Endothelial cell of umbilical vein (primary cell): ENCODE measurements around the gene METTL9. TPM values are rescaled to one million over a fixed set of nuclear protein-coding genes. Genes with fewer than 3 reads are reported as not detected.
"Not testable (repeated sequence)": the region's sequence is repeated elsewhere in the genome, so short reads cannot be mapped to it uniquely, and the experiment has no call there.

Experiments
- BruUV-seq: library from RNA; stranded (reverse); fragments of 400-500 nt; replicated peaks from 2 replicates; lab custom pipeline; 2021; lab: Mats Ljungman, UMichigan
- CTCF ChIA-PET: fragments of 300-600, 350-600 bp; sonication (Branson Sonifier 250); formaldehyde crosslinking; loops from one replicate; lab custom pipeline; 2021; ENCODE audit warnings: antibody characterized with exemption, inconsistent platforms; lab: Charles Lee
- POLR2A ChIA-PET: fragments of 300-600, 350-600 bp; sonication (Branson Sonifier 250); formaldehyde crosslinking; loops from one replicate; lab custom pipeline; 2021; ENCODE audit warnings: antibody characterized with exemption, inconsistent platforms; lab: Charles Lee
- DNase-seq: peaks from one replicate; pipeline ENCODE4 v3.0.0-alpha.2; 2011; ENCODE audit warnings: low read depth, low spot score
- FAIRE-seq: peaks from 2 replicates; lab custom pipeline; 2011; peaks lifted over from hg19 to GRCh38; lab: Jason Lieb, UNC
- H2AFZ ChIP-seq: 2 replicates; pipeline ENCODE4 v1.6.0; 2012; ENCODE audit warnings: low read depth, low read length, control low read depth, inconsistent platforms
- H3K27ac ChIP-seq: 2 replicates; pipeline ENCODE4 v1.5.1; 2011; ENCODE audit warnings: low read depth, mild to moderate bottlenecking, control low read depth, low read length, moderate library complexity; ENCODE audit not compliant: insufficient read depth
- H3K27me3 ChIP-seq, 2 experiments: 2 replicates each; pipeline versions ENCODE4 v1.6.0 to v1.6.1; 2011; ENCODE audit warnings: low read length in 2 of 2, mixed read lengths in 1 of 2; ENCODE audit not compliant: control insufficient read depth in 2 of 2, insufficient read depth in 2 of 2
- H3K36me3 ChIP-seq, 2 experiments: 2 replicates in 1 of 2; 3 replicates in 1 of 2; pipeline ENCODE4 v1.5.1; 2011; ENCODE audit warnings: low read length in 2 of 2, mild to moderate bottlenecking in 1 of 2, moderate library complexity in 1 of 2; ENCODE audit not compliant: control insufficient read depth in 2 of 2, insufficient read depth in 2 of 2; ENCODE audit errors: extremely low read depth in 1 of 2
- H3K4me1 ChIP-seq: 3 replicates; pipeline ENCODE4 v1.5.1; 2011; ENCODE audit warnings: mild to moderate bottlenecking, low read length; ENCODE audit not compliant: control insufficient read depth, insufficient read depth; ENCODE audit errors: extremely low read depth
- H3K4me2 ChIP-seq: 2 replicates; pipeline ENCODE4 v1.6.1; 2011; ENCODE audit warnings: low read length, control low read depth, mixed read lengths; ENCODE audit not compliant: insufficient read depth
- H3K4me3 ChIP-seq, 3 experiments: fragments of 200-600 bp in 1 of 3; sonication (generic), shearing (Covaris generic) in 1 of 3; replicated peaks in 1 of 3; 2 replicates each; pipeline ENCODE4 v1.5.1; 2011 to 2016; ENCODE audit warnings: control low read depth in 3 of 3, low read length in 3 of 3, mild to moderate bottlenecking in 2 of 3, inconsistent platforms in 1 of 3, low read depth in 1 of 3, moderate library complexity in 1 of 3; ENCODE audit not compliant: insufficient read depth in 1 of 3
- H3K79me2 ChIP-seq: 2 replicates; pipeline ENCODE4 v1.6.0; 2012; ENCODE audit warnings: low read length, inconsistent platforms; ENCODE audit not compliant: control insufficient read depth, insufficient read depth
- H3K9ac ChIP-seq: replicated peaks from 2 replicates; pipeline ENCODE3; 2011; ENCODE audit warnings: low read length, control low read depth; ENCODE audit not compliant: insufficient read depth; ENCODE audit errors: extremely low read depth
- H3K9me1 ChIP-seq: replicated peaks from 3 replicates; pipeline ENCODE4 v1.6.0; 2011; ENCODE audit warnings: mild to moderate bottlenecking, low read length; ENCODE audit not compliant: control insufficient read depth, insufficient read depth; ENCODE audit errors: extremely low read depth
- H3K9me3 ChIP-seq: replicated peaks from 2 replicates; pipeline ENCODE4 v1.5.1; 2012; ENCODE audit warnings: low read length, inconsistent platforms; ENCODE audit not compliant: control insufficient read depth, insufficient read depth
- H4K20me1 ChIP-seq: replicated peaks from 2 replicates; pipeline ENCODE3; 2011; ENCODE audit warnings: mild to moderate bottlenecking, low read length; ENCODE audit not compliant: control insufficient read depth, insufficient read depth; ENCODE audit errors: extremely low read depth
- CTCF ChIP-seq, 2 donors: IDR thresholded peaks; 1 replicate in 1 of 2; 2 replicates in 1 of 2; pipeline ENCODE4 v1.5.1; 2011; ENCODE audit warnings: low read length in 2 of 2, mild to moderate bottlenecking in 2 of 2, moderate library complexity in 2 of 2, control low read depth in 1 of 2, inconsistent platforms in 1 of 2, low read depth in 1 of 2; ENCODE audit not compliant: insufficient read depth in 1 of 2; ENCODE audit errors: extremely low read depth in 1 of 2
- EZH2 ChIP-seq: IDR thresholded peaks from 2 replicates; pipeline ENCODE4 v1.6.1; 2012; ENCODE audit warnings: borderline replicate concordance, low read depth, mild to moderate bottlenecking, moderate library complexity, low read length, inconsistent platforms; ENCODE audit not compliant: severe bottlenecking
- FOS ChIP-seq: IDR thresholded peaks from 2 replicates; pipeline ENCODE4 v1.6.1; 2011; ENCODE audit warnings: mild to moderate bottlenecking, low read length, moderate library complexity, borderline replicate concordance; ENCODE audit not compliant: insufficient read depth
- GATA2 ChIP-seq: IDR thresholded peaks from 2 replicates; pipeline ENCODE4 v1.7.0; 2011; ENCODE audit warnings: low read depth, mild to moderate bottlenecking, moderate library complexity, mixed read lengths, low read length; ENCODE audit not compliant: insufficient read length, insufficient read depth
- JUN ChIP-seq: IDR thresholded peaks from 2 replicates; pipeline ENCODE4 v1.6.1; 2011; ENCODE audit warnings: borderline replicate concordance, low read depth; ENCODE audit not compliant: insufficient read length, insufficient read depth
- MAX ChIP-seq: IDR thresholded peaks from 2 replicates; pipeline ENCODE4 v1.6.1; 2011; ENCODE audit not compliant: insufficient read depth, insufficient read length
- MYC ChIP-seq: IDR thresholded peaks from one replicate; pipeline ENCODE4 v1.6.1; 2011; ENCODE audit warnings: mild to moderate bottlenecking, low read depth, low read length
- POLR2A ChIP-seq: IDR thresholded peaks from 2 replicates; pipeline ENCODE4 v1.6.1; 2012; ENCODE audit warnings: low read depth, mild to moderate bottlenecking, control low read depth, low read length
- POLR2AphosphoS5 ChIP-seq: IDR thresholded peaks from 2 replicates; pipeline ENCODE4 v1.6.1; 2012; ENCODE audit warnings: low read depth, mild to moderate bottlenecking, control low read depth, low read length, moderate library complexity; ENCODE audit not compliant: insufficient read depth
- dilution Hi-C: fragments of 300-500 bp; cut with MboI; formaldehyde crosslinking; loops from one replicate; pipeline ENCODE4 v1.15.0; 2019; ENCODE audit warnings: low sequenced_read_pairs; ENCODE audit not compliant: extremely low pct_ligation_motif_present
- intact Hi-C: fragments of 100-400 bp; cut with micrococcal nuclease; formaldehyde crosslinking; loops from one replicate; pipeline ENCODE4 v1.10.0; 2022
- polyA plus RNA-seq, 4 experiments: library from polyadenylated mRNA; depleted of rRNA in 3 of 4; stranded (reverse) in 3 of 4; unstranded in 1 of 4; fragments of >200 nt; gene quantifications; 2 replicates each; pipeline versions ENCODE4 v1.2.1 to v1.2.3, GENCODE V29; 2011 to 2012; ENCODE audit warnings: missing spikeins in 1 of 4
- total RNA-seq: library from RNA; stranded (reverse); gene quantifications from 2 replicates; pipeline ENCODE4 v1.2.3, GENCODE V29; 2021

Gene METTL9
- total and polyA plus RNA-seq, 2 donors (not counting 3 experiments of a cell fraction or from before 2014, with no cell fraction given), result 53.8 to 121 TPM

- no peak overlapping the region for H3K27ac ChIP-seq
- H3K4me2 ChIP-seq, result no peak overlapping the region
- no peaks in the 10 kb centered on the region for H3K79me2 ChIP-seq
- H3K4me3 ChIP-seq, result no peak overlapping the region
- TF ChIP-seq MYC (no peak), GATA2 (no peak), FOS (no peak), CTCF (IDR thresholded peaks at IDR 0.05; ENCODE audit: extremely low read depth in 1 of 2, insufficient read depth in 1 of 2, low read depth in 1 of 2, low read length in 2 of 2) (no peak), MAX (no peak), POLR2A (no peak), POLR2AphosphoS5 (no peak), JUN (no peak), EZH2 (no peak)
- FAIRE-seq (no peak), DNase-seq (no peak)
- H3K9me1 ChIP-seq, result no peaks in the 10 kb centered on the region
- no peaks in the 10 kb centered on the region for H3K27me3 ChIP-seq
- dilution Hi-C loops, result no loop called here
- intact Hi-C loops, result no loop called here
- H3K9me3 ChIP-seq, result no peaks in the 10 kb centered on the region
- CTCF ChIA-PET, result interaction anchor here (0.6 kb wide), 1 partner anchor 978 kb away, joined by 3 read pairs; no protein-coding TSS in a partner anchor
- H2AFZ ChIP-seq, result no peak overlapping the region
- H3K4me1 ChIP-seq, result no peaks in the 10 kb centered on the region
- no TSS peak for BruUV-seq
- no peaks in the 10 kb centered on the region for H3K36me3 ChIP-seq
- POLR2A ChIA-PET, result no interaction called here
- H3K9ac ChIP-seq, result no peak overlapping the region
- H4K20me1 ChIP-seq, result no peaks in the 10 kb centered on the region
Observed at GRCh38 chr16:21689107-21689506, 89.7 kb downstream of the METTL9 start.

GRCh38 chr16:21690967-21691366 is 91.6 kb downstream of the METTL9 start:
- H3K27ac ChIP-seq, H4K20me1 ChIP-seq, H2AFZ ChIP-seq, H3K9me3 ChIP-seq, H3K9me1 ChIP-seq, H3K79me2 ChIP-seq, H3K4me3 ChIP-seq, intact Hi-C loops, BruUV-seq, H3K4me1 ChIP-seq, FAIRE-seq, H3K4me2 ChIP-seq, POLR2A ChIA-PET, H3K36me3 ChIP-seq, DNase-seq, H3K27me3 ChIP-seq, dilution Hi-C loops, H3K9ac ChIP-seq: not testable (repeated sequence)
- CTCF ChIA-PET, result interaction anchor here (0.6 kb wide), 1 partner anchor 386 kb away, joined by 4 read pairs; no protein-coding TSS in a partner anchor
